Measurements from ENCODE around the gene ARRDC1. TPM values are rescaled to one million over a fixed set of nuclear protein-coding genes. Genes with fewer than 3 reads are reported as not detected.

The ARRDC1 gene
- total and polyA plus RNA-seq, 4 experiments from 2014 or later, result 54.3 to 86.2 (median 70.8) TPM

DNA sequence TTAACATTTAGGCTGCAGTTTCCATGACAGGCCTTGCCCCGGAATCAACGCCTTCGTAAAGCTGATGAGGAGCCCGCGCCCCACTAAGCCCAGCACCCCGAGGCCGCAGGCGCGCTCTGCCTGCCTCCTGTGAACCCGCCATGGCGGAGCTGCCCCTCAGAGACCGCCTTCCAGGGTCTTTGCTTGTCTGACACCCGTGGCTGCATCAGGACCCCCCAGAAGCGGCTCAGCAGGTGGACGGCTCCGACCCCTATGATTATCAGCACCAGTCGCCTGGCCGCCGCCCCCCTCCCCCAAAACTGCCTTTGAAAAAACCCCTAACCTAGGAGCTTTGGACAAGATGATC lies 26.3 kb upstream of the ARRDC1 start:
- ChIA-PET CTCF (ENCODE audit: partially characterized antibody) (interaction anchor here (0.6 to 2.4 kb wide), 11 partner anchors 10 to 1621 kb away, joined by 3 to 10 read pairs (median 3); partner anchors contain the start of genes ARRDC1, MRPL41 and PNPLA7), POLR2A (ENCODE audit: partially characterized antibody) (interaction anchor here (0.7 to 3.7 kb wide), 6 partner anchors 9 to 147 kb away, joined by 3 to 38 read pairs (median 12); partner anchors contain the start of genes ARRDC1, EHMT1, MRPL41 and PNPLA7)
- H3K4me1 Mint-ChIP-seq, result peaks cover 15 to 45% (median 27%) of the 10 kb centered on the region in 4 donors
- DNase-seq, result no peak
- H3K9me3 ChIP-seq (ENCODE audit: control insufficient read depth in 1 of 2, low read length in 2 of 2), result no peaks in the 10 kb centered on the region
- peaks cover 37% of the 10 kb centered on the region for H3K4me1 ChIP-seq (ENCODE audit: insufficient read depth, low read length)
- H3K36me3 ChIP-seq (ENCODE audit: insufficient read depth, low read length), result peaks cover 21% of the 10 kb centered on the region
- H3K4me3 ChIP-seq (ENCODE audit: low read length in 2 of 2), result peak overlapping the region; percentile 47 to 86
- peak overlapping the region; percentile 78 to 87 (median 82) for H3K4me3 Mint-ChIP-seq
- H3K27ac Mint-ChIP-seq, result peak overlapping the region in 5 of 7 donors; percentile 22 to 68 (median 42)
- H3K9me3 Mint-ChIP-seq, result no peaks in the 10 kb centered on the region
- peaks cover 8 to 38% of the 10 kb centered on the region in 2 donors for H3K36me3 Mint-ChIP-seq
- no peaks in the 10 kb centered on the region for H3K27me3 ChIP-seq (ENCODE audit: insufficient read depth, low read length)
- no peaks in the 10 kb centered on the region for H3K27me3 Mint-ChIP-seq
- intact Hi-C loops (cut with micrococcal nuclease), result loop anchor here (1.0 kb wide), 2 partner anchors 11 to 26 kb away; partner anchors contain the start of genes ARRDC1 and ZMYND19
- peak overlapping the region; percentile 78 for H3K27ac ChIP-seq (ENCODE audit: low read depth, low read length)

DNA sequence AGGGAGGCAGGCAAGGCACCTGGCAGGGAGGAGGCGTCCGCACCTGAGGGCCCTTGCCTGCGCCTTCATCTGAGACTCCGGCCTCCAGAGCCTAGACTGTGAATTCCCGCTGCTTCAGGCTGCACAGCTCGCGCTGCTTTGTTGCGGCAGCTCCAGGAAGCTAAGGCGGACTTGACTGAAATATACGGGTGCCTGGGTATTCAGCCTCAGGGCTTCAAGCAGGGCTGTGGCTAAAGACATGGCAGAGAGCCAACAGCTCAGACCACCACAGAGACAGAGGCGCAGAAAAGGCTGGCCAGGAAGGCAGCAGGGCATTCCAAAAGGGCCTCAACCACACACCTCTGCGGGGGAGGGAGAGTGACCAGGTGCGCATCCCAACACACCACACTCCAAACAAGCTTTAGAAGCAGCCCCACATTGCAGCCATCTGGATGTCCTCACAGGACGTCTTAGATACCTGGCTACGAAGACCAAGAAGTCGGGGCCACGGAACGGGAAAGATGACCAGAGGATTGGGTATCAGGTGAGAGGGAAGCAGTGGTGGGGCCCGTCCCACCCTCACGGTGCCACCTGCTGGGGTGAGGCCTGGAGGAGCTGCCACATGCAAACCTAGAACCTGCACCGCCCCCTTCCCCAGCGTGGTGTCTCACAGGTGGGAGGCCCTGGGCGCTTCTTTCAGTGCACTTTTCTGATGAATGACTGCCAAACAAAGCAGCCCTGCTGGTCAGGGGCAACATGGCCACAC lies 25.1 kb upstream of the ARRDC1 start:
- DNase-seq, result no peak
- H3K36me3 ChIP-seq (ENCODE audit: insufficient read depth, low read length), result peaks cover 10% of the 10 kb centered on the region
- H3K9me3 ChIP-seq (ENCODE audit: control insufficient read depth in 1 of 2, low read length in 2 of 2), result no peaks in the 10 kb centered on the region
- intact Hi-C loops (cut with micrococcal nuclease), result no loop called here
- peaks cover 34% of the 10 kb centered on the region for H3K4me1 ChIP-seq (ENCODE audit: insufficient read depth, low read length)
- H3K4me1 Mint-ChIP-seq, result peaks cover 15 to 39% (median 24%) of the 10 kb centered on the region in 4 donors
- H3K27me3 Mint-ChIP-seq, result no peaks in the 10 kb centered on the region
- no peak overlapping the region for H3K4me3 ChIP-seq (ENCODE audit: low read length in 2 of 2)
- H3K9me3 Mint-ChIP-seq, result no peaks in the 10 kb centered on the region
- peaks cover 7 to 29% of the 10 kb centered on the region in 2 donors for H3K36me3 Mint-ChIP-seq
- H3K27me3 ChIP-seq (ENCODE audit: insufficient read depth, low read length), result no peaks in the 10 kb centered on the region
- ChIA-PET CTCF (ENCODE audit: partially characterized antibody) (interaction anchor here (1.1 to 2.4 kb wide), 4 partner anchors 8 to 28 kb away, joined by 3 to 10 read pairs (median 4); partner anchors contain the start of gene MRPL41), POLR2A (ENCODE audit: partially characterized antibody) (interaction anchor here (1.3 kb wide), 1 partner anchor 10 kb away, joined by 3 read pairs; the partner anchor contains the start of gene ZMYND19)
- H3K4me3 Mint-ChIP-seq, result peak overlapping the region in 1 of 8 donors; percentile 15
- H3K27ac Mint-ChIP-seq, result no peak overlapping the region
- no peak overlapping the region for H3K27ac ChIP-seq (ENCODE audit: low read depth, low read length)

DNA sequence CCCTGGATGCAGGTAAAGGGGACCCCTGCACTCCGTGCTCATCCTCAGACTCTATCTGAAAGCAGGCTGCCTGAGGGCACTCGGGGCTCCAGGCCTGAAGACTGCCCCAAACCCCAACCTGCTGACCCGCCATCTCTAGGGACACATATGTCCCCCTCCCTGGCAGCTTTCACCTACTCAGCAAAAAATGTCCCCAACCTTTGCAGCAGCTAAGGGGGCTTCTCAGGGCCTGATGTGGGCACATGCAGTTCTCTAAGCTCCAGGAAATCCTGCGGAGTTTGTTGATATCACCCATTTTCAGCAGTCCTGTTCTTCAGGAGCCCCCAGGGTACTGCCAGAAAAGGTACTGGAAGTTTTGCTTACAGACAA lies 24.5 kb upstream of the ARRDC1 start:
- Mint-ChIP-seq H3K4me3 (peak overlapping the region in 2 of 8 donors; percentile 10 to 15), H3K4me1 (peaks cover 12 to 33% (median 19%) of the 10 kb centered on the region in 4 donors), H3K36me3 (peaks cover 4 to 25% of the 10 kb centered on the region in 2 donors), H3K27ac (no peak overlapping the region), H3K9me3 (no peaks in the 10 kb centered on the region), H3K27me3 (no peaks in the 10 kb centered on the region)
- CTCF ChIA-PET (ENCODE audit: partially characterized antibody), result no interaction called here
- Histone ChIP-seq H3K4me3 (ENCODE audit: low read length in 2 of 2) (no peak overlapping the region), H3K27me3 (ENCODE audit: insufficient read depth, low read length) (no peaks in the 10 kb centered on the region), H3K27ac (ENCODE audit: low read depth, low read length) (no peak overlapping the region), H3K9me3 (ENCODE audit: control insufficient read depth in 1 of 2, low read length in 2 of 2) (no peaks in the 10 kb centered on the region), H3K36me3 (ENCODE audit: insufficient read depth, low read length) (peaks cover 4% of the 10 kb centered on the region), H3K4me1 (ENCODE audit: insufficient read depth, low read length) (peaks cover 29% of the 10 kb centered on the region)
- DNase-seq, result no peak
- POLR2A ChIA-PET (ENCODE audit: partially characterized antibody), result interaction anchor here (1.3 kb wide), 1 partner anchor 10 kb away, joined by 3 read pairs; the partner anchor contains the start of gene ZMYND19
- intact Hi-C loops (cut with micrococcal nuclease), result no loop called here

DNA sequence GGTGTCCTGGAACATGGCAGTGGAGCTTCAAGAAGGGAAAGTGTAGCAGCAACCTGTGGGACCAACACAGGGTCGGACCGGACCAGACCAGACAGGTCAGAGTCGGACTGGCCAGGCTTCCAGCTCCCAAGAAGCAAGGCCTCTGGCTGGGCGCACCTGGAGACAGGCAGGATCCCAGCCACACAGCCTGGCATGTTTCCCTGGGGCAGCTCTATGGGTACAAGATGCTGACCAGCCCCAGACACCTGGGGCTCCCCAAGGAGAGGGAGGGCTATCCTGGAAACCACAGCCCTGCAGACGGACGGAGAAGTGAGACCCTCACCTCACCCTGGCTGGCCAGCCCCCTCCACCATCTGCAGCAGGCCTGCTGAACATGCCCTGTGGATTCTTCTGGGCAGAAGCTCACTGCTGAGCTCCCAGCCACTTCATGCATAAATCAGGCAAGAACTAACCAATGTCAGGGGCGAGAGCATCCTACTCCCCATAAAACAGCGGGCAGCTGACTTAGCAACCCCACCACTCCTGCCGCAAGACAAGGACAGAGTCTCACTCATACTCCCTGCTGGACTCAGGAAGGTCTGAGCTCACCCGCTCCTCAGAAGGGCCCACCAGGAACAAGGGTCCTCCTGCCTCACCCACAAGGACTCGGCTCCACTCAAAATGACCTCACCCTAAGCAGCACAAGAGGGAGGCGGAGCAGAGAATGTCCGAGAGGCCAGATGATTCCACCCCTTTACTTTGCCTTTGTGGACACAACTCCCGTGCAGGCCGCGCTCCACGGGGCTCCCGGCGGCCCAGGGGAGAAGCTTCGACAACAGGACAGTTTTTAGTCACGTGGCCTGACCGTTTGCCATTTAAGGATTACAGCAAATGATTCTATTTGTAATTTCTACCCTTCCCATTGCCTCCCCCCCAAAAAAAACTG lies 23.9 kb upstream of the ARRDC1 start:
- Mint-ChIP-seq H3K4me3 (no peak overlapping the region), H3K27ac (no peak overlapping the region), H3K36me3 (peaks cover 10 to 26% of the 10 kb centered on the region in 2 donors), H3K9me3 (no peaks in the 10 kb centered on the region), H3K4me1 (peaks cover 7 to 27% (median 15%) of the 10 kb centered on the region in 4 donors), H3K27me3 (no peaks in the 10 kb centered on the region)
- CTCF ChIA-PET (ENCODE audit: partially characterized antibody), result no interaction called here
- Histone ChIP-seq H3K4me1 (ENCODE audit: insufficient read depth, low read length) (peaks cover 22% of the 10 kb centered on the region), H3K27me3 (ENCODE audit: insufficient read depth, low read length) (no peaks in the 10 kb centered on the region), H3K27ac (ENCODE audit: low read depth, low read length) (no peak overlapping the region), H3K36me3 (ENCODE audit: insufficient read depth, low read length) (no peaks in the 10 kb centered on the region), H3K4me3 (ENCODE audit: low read length in 2 of 2) (no peak overlapping the region), H3K9me3 (ENCODE audit: control insufficient read depth in 1 of 2, low read length in 2 of 2) (no peaks in the 10 kb centered on the region)
- intact Hi-C loops (cut with micrococcal nuclease), result no loop called here
- POLR2A ChIA-PET (ENCODE audit: partially characterized antibody), result interaction anchor here (1.3 kb wide), 1 partner anchor 9 kb away, joined by 3 read pairs; the partner anchor contains the start of gene ZMYND19
- no peak for DNase-seq

DNA sequence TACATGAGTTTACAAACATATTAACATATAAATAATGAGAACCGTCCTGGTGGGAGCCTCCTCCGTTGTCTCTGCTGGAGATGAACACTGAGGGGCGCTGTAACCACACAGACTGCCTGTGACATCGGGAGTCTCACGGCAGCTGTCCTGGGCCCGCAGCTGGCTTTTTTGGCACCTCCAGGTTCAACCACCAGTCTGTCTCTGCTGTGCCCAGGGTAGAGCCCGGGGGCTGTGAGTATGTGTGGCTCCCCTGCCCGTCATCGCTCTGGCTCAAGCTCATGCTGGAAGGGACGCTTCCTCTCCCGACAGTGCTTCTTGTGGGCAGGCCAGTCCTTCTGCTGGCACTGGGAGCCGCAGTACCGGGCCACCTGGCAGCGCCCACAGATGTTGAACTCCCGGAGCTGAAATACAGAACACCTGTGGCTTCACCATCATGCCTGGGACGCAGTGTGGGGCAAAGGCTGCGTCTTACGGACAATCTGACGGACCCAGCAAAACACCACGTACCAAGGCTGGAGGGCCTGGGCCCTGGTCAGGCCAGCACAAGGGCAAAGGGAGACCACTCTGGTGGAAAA lies 23.1 kb upstream of the ARRDC1 start:
- H3K4me1 Mint-ChIP-seq, result peaks cover 3 to 21% (median 11%) of the 10 kb centered on the region in 4 donors
- H3K36me3 ChIP-seq (ENCODE audit: insufficient read depth, low read length), result peaks cover 6% of the 10 kb centered on the region
- no peak overlapping the region for H3K4me3 Mint-ChIP-seq
- ChIA-PET CTCF (ENCODE audit: partially characterized antibody) (no interaction called here), POLR2A (ENCODE audit: partially characterized antibody) (no interaction called here)
- no peak overlapping the region for H3K4me3 ChIP-seq (ENCODE audit: low read length in 2 of 2)
- H3K9me3 ChIP-seq (ENCODE audit: control insufficient read depth in 1 of 2, low read length in 2 of 2), result no peaks in the 10 kb centered on the region
- peaks cover 14% of the 10 kb centered on the region for H3K4me1 ChIP-seq (ENCODE audit: insufficient read depth, low read length)
- DNase-seq, result no peak
- no peak overlapping the region for H3K27ac Mint-ChIP-seq
- intact Hi-C loops (cut with micrococcal nuclease), result no loop called here
- H3K27me3 ChIP-seq (ENCODE audit: insufficient read depth, low read length), result no peaks in the 10 kb centered on the region
- no peaks in the 10 kb centered on the region for H3K9me3 Mint-ChIP-seq
- no peak overlapping the region for H3K27ac ChIP-seq (ENCODE audit: low read depth, low read length)
- H3K27me3 Mint-ChIP-seq, result no peaks in the 10 kb centered on the region
- H3K36me3 Mint-ChIP-seq, result peaks cover 10 to 24% of the 10 kb centered on the region in 2 donors

DNA sequence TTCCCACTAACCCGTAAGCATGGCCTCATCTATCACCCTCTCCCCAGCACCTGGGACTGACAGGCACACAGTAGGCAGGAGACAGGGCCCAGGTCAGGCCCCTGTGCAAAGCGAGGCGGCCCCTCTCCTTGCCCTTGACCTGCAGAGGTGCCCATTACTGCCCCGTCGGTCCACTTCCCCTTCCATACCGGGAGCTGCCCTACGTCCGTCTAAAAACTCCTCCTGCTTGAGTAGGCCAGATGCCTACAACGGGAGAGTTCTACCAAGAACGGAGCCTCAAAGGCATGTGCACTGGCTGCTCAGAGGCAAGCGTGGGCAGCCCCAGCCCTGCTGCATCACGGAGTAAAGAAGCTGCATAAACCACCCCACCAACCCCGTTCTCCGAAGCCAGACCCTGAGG lies 22.1 kb upstream of the ARRDC1 start:
- no peaks in the 10 kb centered on the region for H3K27me3 ChIP-seq (ENCODE audit: insufficient read depth, low read length)
- CTCF ChIA-PET (ENCODE audit: partially characterized antibody), result no interaction called here
- peaks cover 13% of the 10 kb centered on the region for H3K36me3 ChIP-seq (ENCODE audit: insufficient read depth, low read length)
- H3K4me1 Mint-ChIP-seq, result peaks cover 2 to 21% (median 9%) of the 10 kb centered on the region in 4 donors
- peaks cover 17 to 29% of the 10 kb centered on the region in 2 donors for H3K36me3 Mint-ChIP-seq
- no peaks in the 10 kb centered on the region for H3K27me3 Mint-ChIP-seq
- H3K9me3 ChIP-seq (ENCODE audit: control insufficient read depth in 1 of 2, low read length in 2 of 2), result no peaks in the 10 kb centered on the region
- H3K4me3 ChIP-seq (ENCODE audit: low read length in 2 of 2), result no peak overlapping the region
- H3K27ac ChIP-seq (ENCODE audit: low read depth, low read length), result no peak overlapping the region
- peaks cover 6% of the 10 kb centered on the region for H3K4me1 ChIP-seq (ENCODE audit: insufficient read depth, low read length)
- peak overlapping the region in 2 of 7 donors; percentile 5 to 54 for H3K27ac Mint-ChIP-seq
- H3K9me3 Mint-ChIP-seq, result no peaks in the 10 kb centered on the region
- peak overlapping the region in 1 of 8 donors; percentile 37 for H3K4me3 Mint-ChIP-seq
- POLR2A ChIA-PET (ENCODE audit: partially characterized antibody), result no interaction called here
- intact Hi-C loops (cut with micrococcal nuclease), result no loop called here
- no peak for DNase-seq
